Peyer's patch (tissue), 4 donors: Measurements from ENCODE around the gene IDH3G. TPM values are rescaled to one million over a fixed set of nuclear protein-coding genes. Genes with fewer than 3 reads are reported as not detected.

Experiments used
- DNase-seq, 3 donors: peaks; one replicate each; pipeline ENCODE4 v3.0.0-alpha.2; 2017 to 2019
- H3K27ac ChIP-seq, 4 donors: fragments of 200-600 bp; sonication (generic); one replicate each; pipeline ENCODE4 v1.5.1; 2016 to 2019
- H3K27me3 ChIP-seq, 2 donors: fragments of 200-600 bp; sonication (generic); one replicate each; pipeline ENCODE4 v1.5.1; 2019
- H3K36me3 ChIP-seq, 3 donors: fragments of 200-600 bp; sonication (generic); one replicate each; pipeline ENCODE4 v1.5.1; 2016 to 2019
- H3K4me1 ChIP-seq, 4 donors: fragments of 200-600 bp; sonication (generic); one replicate each; pipeline ENCODE4 v1.5.1; 2016 to 2019
- H3K4me3 ChIP-seq, 4 donors: fragments of 200-600 bp; sonication (generic); 1 replicate in 3 of 4; 2 replicates in 1 of 4; pipeline ENCODE4 v1.5.1; 2016 to 2019; ENCODE audit warnings: mild to moderate bottlenecking in 1 of 4
- H3K9me3 ChIP-seq, 4 donors: fragments of 200-600 bp; sonication (generic); one replicate each; pipeline ENCODE4 v1.5.1; 2016 to 2019; ENCODE audit warnings: mild to moderate bottlenecking in 1 of 4
- CTCF ChIP-seq, 6 experiments: fragments of 450-650 bp in 4 of 6; fragments of 200-600 bp in 2 of 6; sonication (generic) in 1 of 6; IDR thresholded peaks; one replicate each; pipeline ENCODE4 v1.5.1; 2017 to 2019; ENCODE audit warnings: antibody characterized with exemption in 6 of 6, mild to moderate bottlenecking in 3 of 6, moderate library complexity in 1 of 6
- POLR2A ChIP-seq, 2 donors: fragments of 450-650 bp; IDR thresholded peaks; one replicate each; pipeline ENCODE4 v1.5.1; 2017; ENCODE audit warnings: antibody characterized with exemption in 2 of 2, mild to moderate bottlenecking in 2 of 2, moderate library complexity in 2 of 2
- total RNA-seq, 4 donors: library from RNA; depleted of rRNA; stranded (reverse); fragments of >200 nt; gene quantifications; one replicate each; pipeline ENCODE4 v1.1.0, GENCODE V29; 2016

The IDH3G gene
- total RNA-seq, 4 donors from 2014 or later: 108 to 153 (median 126) TPM

- no peaks in the 10 kb centered on the region for H3K27me3 ChIP-seq
- no peak overlapping the region for H3K4me3 ChIP-seq
- no peak for DNase-seq
- no peak overlapping the region for H3K27ac ChIP-seq
- peaks cover 0 to 8% (median 2%) of the 10 kb centered on the region in 4 donors for H3K4me1 ChIP-seq
- H3K9me3 ChIP-seq: peaks cover 0 to 4% (median 0%) of the 10 kb centered on the region in 4 donors
- TF ChIP-seq CTCF (IDR thresholded peaks at IDR 0.05) (no peak), POLR2A (IDR thresholded peaks at IDR 0.05) (no peak)
- no peaks in the 10 kb centered on the region for H3K36me3 ChIP-seq
Measured at GRCh38 chrX:153827016-153827415, 32.8 kb upstream of the IDH3G start.

GRCh38 chrX:153825042-153825441 is 30.9 kb upstream of the IDH3G start:
- Histone ChIP-seq H3K4me3 (no peak overlapping the region), H3K27ac (no peak overlapping the region), H3K27me3 (no peaks in the 10 kb centered on the region), H3K36me3 (no peaks in the 10 kb centered on the region), H3K9me3 (peaks cover 0 to 4% (median 0%) of the 10 kb centered on the region in 4 donors), H3K4me1 (peaks cover 0 to 8% (median 2%) of the 10 kb centered on the region in 4 donors)
- no peak for DNase-seq
- TF ChIP-seq POLR2A (IDR thresholded peaks at IDR 0.05): no peak

GRCh38 chrX:153824348-153824747 is 30.2 kb upstream of the IDH3G start:
- Histone ChIP-seq H3K4me3 (no peak overlapping the region), H3K9me3 (peaks cover 0 to 4% (median 0%) of the 10 kb centered on the region in 4 donors), H3K27ac (no peak overlapping the region), H3K27me3 (no peaks in the 10 kb centered on the region), H3K4me1 (peaks cover 0 to 3% (median under 1%) of the 10 kb centered on the region in 4 donors), H3K36me3 (no peaks in the 10 kb centered on the region)
- no peak for DNase-seq
- no peak for TF ChIP-seq POLR2A (IDR thresholded peaks at IDR 0.05)
- TF ChIP-seq CTCF (IDR thresholded peaks at IDR 0.05): no peak

- no peak for DNase-seq
- Histone ChIP-seq H3K36me3 (no peaks in the 10 kb centered on the region), H3K27me3 (no peaks in the 10 kb centered on the region), H3K4me1 (no peaks in the 10 kb centered on the region), H3K4me3 (no peak overlapping the region), H3K9me3 (no peaks in the 10 kb centered on the region), H3K27ac (no peak overlapping the region)
- TF ChIP-seq POLR2A (IDR thresholded peaks at IDR 0.05): no peak
- no peak for TF ChIP-seq CTCF (IDR thresholded peaks at IDR 0.05)
Measured at GRCh38 chrX:153821066-153821465, 26.9 kb upstream of the IDH3G start.

GRCh38 chrX:153820601-153821000 is 26.4 kb upstream of the IDH3G start:
- DNase-seq: no peak
- Histone ChIP-seq H3K4me1 (no peaks in the 10 kb centered on the region), H3K27me3 (no peaks in the 10 kb centered on the region), H3K9me3 (no peaks in the 10 kb centered on the region), H3K36me3 (no peaks in the 10 kb centered on the region), H3K4me3 (no peak overlapping the region), H3K27ac (no peak overlapping the region)
- TF ChIP-seq POLR2A (IDR thresholded peaks at IDR 0.05): no peak
- TF ChIP-seq CTCF (IDR thresholded peaks at IDR 0.05): no peak

- Histone ChIP-seq H3K4me1 (no peaks in the 10 kb centered on the region), H3K4me3 (peak overlapping the region; percentile 20 to 57 (median 32)), H3K27ac (peak overlapping the region in 1 of 4 donors; percentile 17), H3K9me3 (no peaks in the 10 kb centered on the region), H3K36me3 (no peaks in the 10 kb centered on the region), H3K27me3 (no peaks in the 10 kb centered on the region)
- no peak for DNase-seq
- TF ChIP-seq CTCF (IDR thresholded peaks at IDR 0.05) (no peak), POLR2A (IDR thresholded peaks at IDR 0.05) (no peak)
Measured at GRCh38 chrX:153819384-153820040, 25.3 kb upstream of the IDH3G start.
